HG03060 (cell line): Measurements from ENCODE around the gene BAG3.
"Not testable (repeated sequence)": the region's sequence is repeated elsewhere in the genome, so short reads cannot be mapped to it uniquely, and the experiment has no call there.

Source experiments
- ATAC-seq: cut with Tn5 transposase; IDR thresholded peaks from one replicate; pipeline ENCODE4 v1.9.1; 2021; ENCODE audit warnings: low read depth, moderate number of reproducible peaks; ENCODE audit not compliant: unreplicated experiment

The BAG3 gene

DNA sequence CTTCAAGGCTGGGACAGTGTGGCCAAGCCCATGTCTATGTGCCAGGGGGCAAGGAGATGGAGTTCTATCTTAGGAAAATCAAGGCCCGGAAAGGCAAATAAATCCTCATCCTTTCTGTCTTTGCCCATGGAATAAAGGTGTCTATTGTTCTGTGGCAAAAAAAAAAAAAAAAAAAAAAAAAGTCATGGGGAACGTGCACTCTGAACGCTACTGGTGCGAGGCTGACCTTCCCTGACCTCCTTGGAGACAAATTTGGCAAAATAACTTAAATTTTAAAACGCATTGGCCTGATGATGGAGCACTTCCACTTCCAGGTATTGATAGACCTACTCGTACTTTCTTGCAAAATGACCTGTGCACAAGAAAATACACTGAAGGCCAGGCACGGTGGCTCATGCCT, 12.2 kb upstream of the BAG3 start:
- ATAC-seq: no peak

DNA sequence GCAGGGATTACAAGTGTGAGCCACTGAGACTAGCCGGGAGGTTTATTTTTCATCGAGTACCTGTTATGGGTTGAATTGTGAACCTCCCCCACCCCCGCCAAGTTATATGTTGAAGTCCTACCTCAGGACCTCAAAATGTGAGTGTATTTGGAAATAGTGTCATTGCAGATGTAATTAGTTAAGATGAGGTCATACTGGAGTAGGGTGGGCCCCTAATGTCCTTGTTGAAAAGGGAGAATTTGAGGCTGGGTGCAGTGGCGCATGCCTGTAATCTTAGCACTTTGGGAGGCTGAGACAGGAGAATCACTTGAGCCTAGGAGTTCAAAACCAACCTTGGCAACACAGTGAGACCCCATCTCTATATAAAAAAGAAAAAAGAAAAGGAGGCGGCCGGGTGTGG, 10.8 kb upstream of the BAG3 start:
- ATAC-seq: no peak

DNA sequence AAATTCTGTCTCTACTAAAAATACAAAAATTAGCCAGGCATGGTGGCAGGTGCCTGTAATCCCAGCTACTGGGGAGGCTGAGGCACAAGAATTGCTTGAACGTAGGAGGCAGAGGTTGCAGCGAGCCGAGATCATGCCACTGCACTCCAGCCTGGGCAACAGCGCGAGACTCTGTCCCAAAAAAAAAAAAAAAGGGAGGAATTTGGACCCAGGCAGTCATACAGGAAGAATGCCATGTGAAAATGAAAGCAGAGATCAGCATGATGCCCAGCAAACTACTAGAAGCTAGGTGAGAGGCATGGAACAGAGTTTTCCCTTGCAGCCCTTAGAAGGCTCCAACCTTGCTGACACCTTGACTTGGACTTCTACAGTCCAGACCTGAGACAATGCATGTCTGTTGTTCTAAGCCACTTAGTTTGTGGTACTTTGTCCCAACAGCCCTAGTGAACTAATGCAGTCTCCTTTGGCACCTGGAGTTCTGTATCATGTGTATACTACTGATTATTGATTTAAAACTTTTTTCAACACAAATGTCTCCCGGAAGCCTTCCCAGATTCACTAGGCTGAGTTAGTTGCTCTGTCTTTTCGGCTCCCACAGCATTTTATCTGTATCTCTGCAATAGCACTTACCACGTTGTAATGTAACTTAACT, 10.2 kb upstream of the BAG3 start:
- ATAC-seq: no peak

DNA sequence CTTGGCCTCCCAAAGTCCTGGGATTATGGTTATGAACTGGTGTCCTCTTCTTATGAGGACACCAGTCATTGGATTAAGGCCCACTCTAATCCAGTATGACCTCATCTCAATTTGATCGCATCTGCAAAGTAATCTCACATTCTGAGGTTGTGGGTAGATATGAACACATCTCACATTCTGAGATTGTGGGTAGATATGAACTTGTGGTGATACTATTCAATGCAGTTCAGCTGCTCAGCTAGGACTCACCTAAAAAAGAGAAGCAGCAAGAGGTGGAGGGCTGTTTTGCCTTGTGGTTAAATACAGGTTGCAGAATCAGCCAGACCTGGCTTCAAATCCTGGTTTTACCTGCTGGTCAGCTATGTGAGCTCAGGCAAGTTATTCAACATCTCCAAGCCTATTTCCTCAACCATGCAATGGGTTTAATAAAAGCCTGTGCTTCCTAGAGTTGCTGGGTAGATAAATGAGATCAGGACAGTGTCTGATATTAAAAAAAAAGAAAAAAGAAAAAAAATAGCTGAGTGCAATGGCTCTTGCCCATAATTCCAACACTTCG, 8.5 kb upstream of the BAG3 start:
- no peak for ATAC-seq

DNA sequence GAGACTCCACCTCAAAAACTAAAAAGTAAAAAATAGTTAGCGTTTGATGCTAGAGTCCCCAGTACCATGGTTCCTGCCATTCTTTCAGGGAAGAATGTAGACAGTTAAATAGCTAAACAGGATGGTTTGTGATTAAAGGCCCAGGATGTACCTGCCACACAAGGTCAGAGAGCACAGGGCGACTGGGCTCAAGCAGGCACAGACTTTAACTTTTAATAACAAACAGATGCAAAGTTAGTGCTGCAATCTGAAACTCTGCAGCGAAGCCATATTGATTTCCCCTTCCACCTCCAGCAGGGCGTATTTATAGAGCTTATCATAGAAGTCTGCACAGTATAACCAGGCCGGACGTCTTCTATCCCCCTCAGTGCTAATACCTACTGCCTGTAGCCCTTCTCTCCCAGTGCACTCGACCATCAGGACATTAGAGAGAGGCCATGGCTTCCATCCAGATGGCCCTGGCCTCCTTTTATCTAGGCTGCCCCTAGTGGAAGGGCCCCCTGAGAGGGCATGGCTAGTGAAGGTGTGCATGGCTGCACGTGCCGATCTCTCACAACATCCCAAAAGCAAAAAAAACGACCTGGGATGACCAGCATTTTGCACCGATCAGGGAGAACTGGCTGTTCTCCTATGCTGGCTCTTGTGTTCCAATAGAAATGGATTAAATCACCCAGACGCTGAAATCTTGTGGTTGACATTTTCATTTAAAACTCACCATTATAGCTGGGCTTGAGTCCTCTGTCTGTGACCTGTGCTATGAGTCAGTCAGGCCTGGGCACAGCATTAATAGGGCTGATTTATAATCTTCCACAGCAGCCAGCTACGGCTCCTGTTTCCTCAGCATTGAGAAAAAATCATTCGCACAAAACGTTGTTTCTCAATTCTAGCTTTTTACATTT, 7.6 kb upstream of the BAG3 start:
- no peak for ATAC-seq

DNA sequence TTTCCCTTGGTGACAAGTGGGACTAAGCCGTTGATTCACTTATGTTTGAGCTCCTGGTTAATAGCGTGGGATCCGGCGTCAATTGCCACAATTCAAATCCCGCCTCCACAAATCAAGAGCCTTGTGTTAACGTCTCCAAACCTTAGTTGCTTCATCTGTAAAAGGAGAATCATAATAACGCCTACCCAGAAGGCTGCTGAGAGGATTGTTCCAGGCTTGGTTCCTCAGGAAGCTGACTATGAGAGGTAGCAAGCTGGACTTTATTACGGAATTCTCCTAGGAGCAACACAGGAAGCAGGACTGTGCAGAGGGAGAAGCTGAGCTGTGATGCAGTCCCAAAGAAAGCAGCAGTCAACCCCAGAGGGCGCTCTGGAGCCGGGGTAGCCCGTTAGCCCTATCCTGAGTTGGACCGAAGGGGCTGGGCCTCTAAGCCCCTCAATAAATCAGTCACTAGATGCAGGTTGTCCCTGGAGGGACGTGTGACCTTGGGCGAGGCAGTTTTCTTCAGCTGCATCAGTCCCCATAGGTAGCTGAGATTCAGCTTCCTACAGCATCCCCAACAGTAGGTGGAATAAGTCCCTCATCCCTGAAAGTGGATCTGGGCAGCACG, 6.9 kb upstream of the BAG3 start:
- no peak for ATAC-seq

DNA sequence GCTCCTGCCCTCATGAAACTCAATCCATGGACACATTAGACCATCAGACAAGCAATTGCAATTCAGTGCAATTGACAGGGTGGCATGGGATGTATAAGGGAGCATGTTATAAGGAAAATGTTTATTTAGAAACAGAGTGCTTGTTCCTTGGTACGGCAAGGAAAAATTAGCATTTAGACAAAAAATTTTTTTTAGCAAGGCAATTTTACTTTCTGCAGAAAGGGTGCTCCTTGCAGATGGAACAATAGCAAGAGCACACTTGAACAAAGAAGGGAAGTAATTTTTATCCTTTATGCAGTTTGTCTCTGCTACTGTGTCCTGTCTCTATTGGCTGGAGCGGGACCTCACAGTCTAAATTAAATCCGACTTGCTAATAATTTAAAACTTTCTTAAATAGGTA, 6.2 kb upstream of the BAG3 start:
- ATAC-seq: no peak

DNA sequence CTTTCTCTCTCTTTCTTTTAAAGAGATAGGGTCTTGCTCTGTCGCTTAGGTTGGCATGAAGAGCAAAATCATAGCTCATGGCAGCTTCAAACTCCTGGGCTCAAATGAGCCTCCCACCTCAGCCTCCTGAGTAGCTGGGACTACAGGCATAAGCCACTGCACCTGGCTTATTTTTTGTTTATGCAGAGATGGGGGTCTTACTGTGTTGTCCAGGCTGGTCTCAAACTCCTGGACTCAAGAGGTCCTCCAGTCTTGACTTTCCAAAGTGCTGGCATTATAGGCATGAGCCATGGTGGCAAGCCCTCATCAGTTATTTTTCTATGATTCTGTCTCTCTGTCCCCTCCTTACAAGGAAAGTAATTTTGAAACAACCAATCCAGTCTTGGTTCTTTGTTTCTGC, 1.1 kb upstream of the BAG3 start:
- no peak for ATAC-seq

DNA sequence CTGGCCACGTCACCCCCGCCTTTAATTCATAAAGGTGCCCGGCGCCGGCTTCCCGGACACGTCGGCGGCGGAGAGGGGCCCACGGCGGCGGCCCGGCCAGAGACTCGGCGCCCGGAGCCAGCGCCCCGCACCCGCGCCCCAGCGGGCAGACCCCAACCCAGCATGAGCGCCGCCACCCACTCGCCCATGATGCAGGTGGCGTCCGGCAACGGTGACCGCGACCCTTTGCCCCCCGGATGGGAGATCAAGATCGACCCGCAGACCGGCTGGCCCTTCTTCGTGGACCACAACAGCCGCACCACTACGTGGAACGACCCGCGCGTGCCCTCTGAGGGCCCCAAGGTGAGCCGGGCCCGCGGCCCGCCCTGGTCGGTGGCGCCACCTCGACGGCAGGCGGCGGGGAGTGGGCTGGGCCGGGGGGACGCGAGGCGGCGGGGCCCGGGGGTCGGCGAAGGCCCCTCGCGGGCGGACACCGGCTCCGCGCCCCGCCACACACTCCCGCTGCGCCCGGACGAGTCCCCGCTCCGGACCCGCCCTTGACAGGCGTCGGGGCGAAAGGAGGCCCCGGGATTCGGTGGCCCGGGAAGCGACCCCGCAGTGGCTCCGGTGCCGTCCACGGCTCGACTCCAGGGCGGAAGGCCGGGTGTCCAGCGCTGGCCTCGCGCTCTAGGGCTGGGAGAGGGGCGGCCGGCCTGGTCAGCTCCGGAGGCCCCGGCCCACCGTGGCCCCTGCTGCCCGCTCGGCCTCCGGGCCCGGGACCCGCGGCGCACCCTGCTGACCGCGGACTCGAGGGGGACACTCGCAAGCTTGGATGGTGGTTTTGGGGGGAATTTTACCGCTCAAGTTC, 557 bp downstream of the BAG3 start:
- ATAC-seq: no peak

DNA sequence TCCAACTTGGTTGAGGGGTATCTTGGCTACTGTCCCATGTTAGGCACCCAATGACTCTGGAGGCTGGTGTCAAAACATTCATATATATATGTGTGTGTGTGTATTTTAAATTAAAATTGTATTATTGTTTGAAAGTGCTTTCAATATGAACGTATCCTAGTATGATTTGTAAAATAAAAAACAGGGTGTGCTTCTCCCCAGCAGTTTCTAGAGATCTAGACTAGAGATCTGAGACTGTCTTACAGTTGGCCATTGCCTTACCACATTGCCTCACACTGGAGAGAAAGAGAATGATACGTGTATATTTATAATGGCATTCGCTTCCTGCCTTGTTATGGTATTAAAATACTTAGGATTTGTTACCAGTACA, 1.2 kb downstream of the BAG3 start:
- ATAC-seq: no peak

DNA sequence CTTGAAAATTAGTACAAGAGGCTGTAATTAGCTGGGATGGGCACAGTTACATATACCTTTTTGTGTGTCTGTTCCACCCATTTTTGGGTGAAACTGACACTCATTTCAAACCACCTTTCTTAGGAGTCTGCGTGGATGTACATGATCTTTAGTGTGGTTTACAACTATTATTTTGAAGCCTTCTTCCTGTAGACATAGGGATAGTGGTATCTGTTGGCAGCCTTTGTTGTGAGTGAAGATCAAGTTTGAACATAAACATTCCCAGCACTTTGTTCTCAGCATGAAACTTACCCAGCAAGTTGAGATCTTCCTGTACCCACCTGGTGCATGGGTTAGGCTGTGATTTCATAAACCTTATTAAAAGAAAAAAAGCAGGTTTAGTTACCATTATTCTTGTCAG, 2.0 kb downstream of the BAG3 start:
- ATAC-seq: no peak

DNA sequence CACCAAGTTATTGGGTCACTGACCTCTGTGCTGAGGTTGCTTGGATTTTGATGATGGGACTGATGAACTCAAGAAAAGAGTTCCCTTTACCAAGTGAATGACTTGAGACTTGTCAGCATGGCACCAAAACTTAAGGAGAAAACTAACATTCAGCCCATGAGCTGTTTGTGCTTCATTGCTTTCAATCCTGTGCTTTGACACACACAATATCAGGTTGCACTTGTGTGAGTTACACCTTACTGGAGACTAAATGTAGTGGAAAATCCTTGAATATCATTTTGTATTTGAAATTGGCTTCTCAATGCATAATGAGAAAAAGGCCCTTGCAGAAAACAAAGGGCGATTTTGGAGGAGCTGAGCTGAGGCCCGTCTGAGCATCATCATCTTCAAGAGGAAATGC, 2.7 kb downstream of the BAG3 start:
- ATAC-seq: no peak

DNA sequence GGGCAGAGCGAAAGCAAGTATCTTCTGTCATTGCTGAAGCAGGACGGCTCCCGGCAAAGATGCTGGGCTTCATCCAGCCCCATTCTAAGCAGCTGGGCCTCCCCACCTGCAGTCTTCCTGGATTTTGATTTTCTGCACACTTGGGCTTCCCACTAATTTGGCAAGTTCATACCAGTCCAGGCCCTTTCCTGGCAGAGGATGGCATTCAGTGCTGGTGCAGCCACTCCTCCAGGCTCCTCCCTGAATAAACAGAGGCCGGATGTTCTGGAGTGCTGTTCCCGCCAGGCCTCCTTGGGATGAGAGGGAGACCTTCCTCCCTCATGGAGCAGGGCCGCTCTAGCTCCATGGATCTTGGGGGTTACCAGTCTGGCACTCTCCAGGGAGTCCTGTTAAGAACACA, 3.4 kb downstream of the BAG3 start:
- no peak for ATAC-seq

DNA sequence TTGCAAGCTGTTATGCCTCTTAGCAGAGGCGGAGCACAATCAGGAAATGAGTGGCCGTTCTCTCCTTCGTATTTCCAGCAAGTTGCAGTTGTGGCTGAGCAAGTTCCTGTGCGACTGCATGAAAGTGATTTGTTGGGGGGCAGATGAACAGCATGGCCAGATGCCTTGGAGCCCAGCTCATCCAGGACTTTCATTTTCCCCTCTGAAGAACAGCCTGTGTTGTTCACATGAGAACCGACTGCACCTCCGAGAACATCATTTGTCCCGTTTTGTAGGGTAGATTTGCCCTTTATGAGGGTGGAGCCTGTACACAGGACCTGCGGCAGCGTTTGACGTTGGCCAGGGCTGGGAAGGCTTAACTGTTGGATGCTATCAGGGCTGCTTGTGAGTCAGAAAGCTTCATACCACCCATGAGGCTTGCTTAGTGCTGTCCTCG, 4.4 kb downstream of the BAG3 start:
- ATAC-seq: no peak

DNA sequence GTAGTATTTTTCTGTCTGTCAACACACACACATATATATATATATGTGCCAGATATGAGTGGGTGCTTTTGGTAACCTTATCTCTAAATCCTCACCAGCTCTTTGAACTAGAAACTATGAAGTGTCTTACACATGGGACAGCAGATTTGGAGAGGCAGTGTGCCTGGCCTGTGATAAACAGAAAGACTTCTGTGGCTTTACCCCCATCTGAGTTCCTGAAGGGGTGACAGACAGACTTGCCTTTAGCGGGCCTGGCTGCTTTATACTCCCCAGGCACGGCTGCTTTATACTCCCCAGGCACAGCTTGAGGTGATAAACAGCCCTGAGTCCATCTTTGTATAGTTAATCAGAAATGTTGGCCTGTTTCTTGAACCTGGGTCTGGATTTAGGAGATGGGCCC, 5.6 kb downstream of the BAG3 start:
- ATAC-seq: no peak

DNA sequence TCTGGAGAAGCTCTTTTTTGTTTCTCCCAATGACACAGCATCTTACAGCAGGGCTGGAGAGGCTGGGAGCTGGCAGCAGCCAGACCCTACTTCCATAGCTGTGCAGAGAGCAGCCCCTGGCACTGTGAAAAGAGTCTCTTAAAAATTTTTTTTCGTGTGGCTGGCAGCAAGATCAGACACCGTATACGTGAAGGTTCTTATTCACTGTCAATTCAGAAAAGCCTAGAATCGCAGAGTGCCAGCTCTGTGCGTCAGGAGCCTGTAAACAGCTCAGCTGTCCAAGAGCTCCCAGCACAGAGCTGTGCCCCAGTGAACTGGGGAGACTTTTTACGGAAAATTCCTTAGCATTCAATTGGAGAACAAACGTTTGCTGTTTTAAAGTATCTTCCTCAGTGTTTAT, 6.5 kb downstream of the BAG3 start:
- ATAC-seq: no peak

DNA sequence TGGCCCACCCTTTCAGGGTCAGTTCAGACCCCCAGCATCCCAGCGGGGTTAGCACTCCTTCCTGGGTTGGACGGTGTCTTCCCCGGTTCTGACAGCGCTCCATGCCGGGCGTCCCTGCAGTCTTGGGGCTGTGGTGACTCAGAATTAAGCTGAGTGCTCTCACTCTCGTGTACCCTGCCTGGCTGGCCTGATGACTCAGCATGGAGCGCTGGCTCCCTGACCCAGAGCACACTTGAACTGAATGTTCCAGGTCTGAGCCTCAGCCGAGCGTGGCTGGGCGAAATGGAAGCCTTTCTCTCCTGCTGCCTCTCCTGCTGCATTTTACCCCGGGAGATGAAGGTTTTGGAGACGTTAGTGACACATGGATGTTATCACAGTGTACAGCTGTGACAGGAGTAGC, 7.1 kb downstream of the BAG3 start:
- ATAC-seq: no peak

DNA sequence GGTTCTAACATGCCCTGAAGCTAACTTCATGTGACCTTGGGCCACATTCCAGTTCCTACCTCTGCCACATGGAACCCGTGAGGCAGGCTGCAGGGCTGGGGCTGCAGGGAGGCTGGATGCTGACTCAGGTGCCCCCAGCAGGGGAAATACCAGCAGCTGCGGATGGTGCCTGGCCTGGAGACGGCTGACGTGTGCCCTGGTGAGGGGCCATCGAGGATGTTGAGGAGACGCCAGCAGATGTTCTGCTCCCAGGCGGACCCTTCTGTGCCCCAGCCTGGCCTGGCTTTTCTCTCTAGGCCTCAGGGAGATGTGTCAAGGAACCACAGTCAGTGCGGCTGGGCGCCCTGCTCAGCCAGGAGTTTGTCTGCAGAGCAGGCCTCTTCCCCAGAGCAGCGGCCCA, 8.8 kb downstream of the BAG3 start:
- no peak for ATAC-seq

DNA sequence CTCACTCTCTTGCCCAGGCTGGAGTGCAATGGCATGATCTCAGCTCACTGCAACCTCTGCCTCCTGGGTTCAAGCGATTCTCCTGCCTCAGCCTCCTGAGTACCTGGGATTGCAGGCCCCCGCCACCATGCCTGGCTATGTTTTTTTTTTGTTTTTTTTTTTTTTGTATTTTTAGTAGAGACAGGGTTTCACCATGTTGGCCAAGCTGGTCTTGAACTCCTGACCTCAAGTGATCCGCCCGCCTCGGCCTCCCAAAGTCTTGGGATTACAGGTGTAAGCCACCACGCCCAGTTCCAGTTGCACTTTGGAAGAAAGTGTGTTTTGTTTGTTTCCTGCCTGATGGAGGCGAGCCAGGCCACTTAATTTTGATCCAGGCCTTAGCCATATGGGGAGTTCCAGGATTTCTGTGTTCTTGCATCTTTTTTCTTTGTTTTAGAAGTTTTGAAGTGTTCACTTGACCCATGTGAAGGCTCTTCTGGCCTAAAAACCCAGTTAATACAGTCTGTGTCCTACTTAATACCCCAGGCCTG, 11.0 kb downstream of the BAG3 start:
- ATAC-seq: not testable (repeated sequence)
